ENCODE results near the gene NUDCD3. TPM values are rescaled to one million over a fixed set of nuclear protein-coding genes. Genes with fewer than 3 reads are reported as not detected.

The NUDCD3 gene
- polyA plus RNA-seq, 1 donor (not counting 4 experiments of a cell fraction or from before 2014, with no cell fraction given) = 58.7 TPM

DNA sequence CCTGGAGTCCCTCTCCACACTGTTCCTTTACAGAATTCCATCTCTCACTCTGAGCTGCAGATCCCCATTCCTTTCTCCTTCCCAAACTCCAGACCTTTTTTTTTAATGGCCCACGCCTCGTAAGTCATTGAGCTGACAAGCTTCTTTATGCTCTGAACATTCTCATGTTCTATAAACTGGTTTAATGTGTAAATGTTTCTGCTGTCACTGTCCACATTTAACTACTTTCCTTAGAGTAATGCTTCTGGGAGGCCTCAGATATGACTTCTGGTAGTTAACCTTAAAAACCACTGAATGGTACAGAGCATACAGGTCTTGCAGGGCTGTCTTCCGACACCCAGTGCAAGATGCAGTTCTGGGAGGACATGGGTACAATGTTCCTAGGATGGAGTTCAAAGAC, 94.0 kb downstream of the NUDCD3 start:
- Histone ChIP-seq H3K27me3 (ENCODE audit: control insufficient read depth, extremely low read depth, insufficient read depth, low read length) (no peaks in the 10 kb centered on the region), H3K4me1 (ENCODE audit: control insufficient read depth, extremely low read depth, insufficient read depth, low read length) (no peaks in the 10 kb centered on the region), H3K9me3 (ENCODE audit: control insufficient read depth, low read depth, low read length) (no peaks in the 10 kb centered on the region), H3K4me3 (ENCODE audit: control insufficient read depth in 2 of 3, extremely low read depth in 1 of 3, insufficient read depth in 2 of 3, low read depth in 1 of 3, low read length in 3 of 3) (no peak overlapping the region), H3K9ac (ENCODE audit: control insufficient read depth, extremely low read depth, insufficient read depth, low read length) (no peak overlapping the region), H3K36me3 (ENCODE audit: control insufficient read depth in 2 of 2, extremely low read depth in 1 of 2, insufficient read depth in 2 of 2, low read length in 2 of 2) (peaks cover 16 to 18% of the 10 kb centered on the region in 2 experiments), H3K27ac (ENCODE audit: control insufficient read depth, insufficient read depth, low read length) (no peak overlapping the region), H3K9me1 (ENCODE audit: control insufficient read depth, extremely low read depth, insufficient read depth, low read length) (no peaks in the 10 kb centered on the region), H2AFZ (ENCODE audit: control insufficient read depth, low read length) (no peak overlapping the region), H4K20me1 (ENCODE audit: control insufficient read depth, extremely low read depth, insufficient read depth, low read length) (no peaks in the 10 kb centered on the region), H3K79me2 (ENCODE audit: control insufficient read depth, insufficient read depth, low read length) (no peaks in the 10 kb centered on the region), H3K4me2 (ENCODE audit: control insufficient read depth, extremely low read depth, insufficient read depth, low read depth, low read length) (no peak overlapping the region)
- dilution Hi-C loops (cut with MboI; ENCODE audit: extremely low pct_ligation_motif_present, low sequenced_read_pairs) = no loop called here
- DNase-seq (ENCODE audit: low read depth, low spot score) = no peak
- no peak for FAIRE-seq
- TF ChIP-seq, protein P1, sequence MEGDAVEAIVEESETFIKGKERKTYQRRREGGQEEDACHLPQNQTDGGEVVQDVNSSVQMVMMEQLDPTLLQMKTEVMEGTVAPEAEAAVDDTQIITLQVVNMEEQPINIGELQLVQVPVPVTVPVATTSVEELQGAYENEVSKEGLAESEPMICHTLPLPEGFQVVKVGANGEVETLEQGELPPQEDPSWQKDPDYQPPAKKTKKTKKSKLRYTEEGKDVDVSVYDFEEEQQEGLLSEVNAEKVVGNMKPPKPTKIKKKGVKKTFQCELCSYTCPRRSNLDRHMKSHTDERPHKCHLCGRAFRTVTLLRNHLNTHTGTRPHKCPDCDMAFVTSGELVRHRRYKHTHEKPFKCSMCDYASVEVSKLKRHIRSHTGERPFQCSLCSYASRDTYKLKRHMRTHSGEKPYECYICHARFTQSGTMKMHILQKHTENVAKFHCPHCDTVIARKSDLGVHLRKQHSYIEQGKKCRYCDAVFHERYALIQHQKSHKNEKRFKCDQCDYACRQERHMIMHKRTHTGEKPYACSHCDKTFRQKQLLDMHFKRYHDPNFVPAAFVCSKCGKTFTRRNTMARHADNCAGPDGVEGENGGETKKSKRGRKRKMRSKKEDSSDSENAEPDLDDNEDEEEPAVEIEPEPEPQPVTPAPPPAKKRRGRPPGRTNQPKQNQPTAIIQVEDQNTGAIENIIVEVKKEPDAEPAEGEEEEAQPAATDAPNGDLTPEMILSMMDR (optimal IDR thresholded peaks at IDR 0.05 in 1 of 3, IDR thresholded peaks at IDR 0.05 in 1 of 3, conservative IDR thresholded peaks at IDR 0.05 in 1 of 3; ENCODE audit: extremely low read depth in 1 of 3, insufficient read depth in 2 of 3, low read length in 3 of 3) = no peak
- no peak for TF ChIP-seq EZH2 (IDR thresholded peaks at IDR 0.05; ENCODE audit: low read length)

DNA sequence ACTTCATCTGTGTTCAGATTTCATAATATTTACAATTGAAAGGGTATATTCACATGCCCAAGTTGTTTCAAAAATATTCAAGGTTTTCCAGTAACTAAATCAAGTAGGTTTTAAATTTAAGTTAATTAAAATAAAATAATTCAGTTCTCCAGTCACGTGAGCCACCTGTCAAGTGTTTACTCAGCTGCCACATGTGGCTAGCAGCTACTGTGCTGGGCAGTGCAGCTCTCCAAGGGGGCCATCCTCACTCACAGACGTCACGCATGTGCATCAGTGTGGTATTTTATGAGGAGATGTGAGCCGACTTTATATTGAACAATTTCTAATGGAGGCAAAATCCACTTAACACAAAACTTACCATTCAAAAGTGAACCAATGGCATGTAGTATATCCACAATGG, 95.4 kb downstream of the NUDCD3 start:
- Histone ChIP-seq H3K27me3 (ENCODE audit: control insufficient read depth, extremely low read depth, insufficient read depth, low read length) (no peaks in the 10 kb centered on the region), H3K4me1 (ENCODE audit: control insufficient read depth, extremely low read depth, insufficient read depth, low read length) (no peaks in the 10 kb centered on the region), H3K4me3 (ENCODE audit: control insufficient read depth in 2 of 3, extremely low read depth in 1 of 3, insufficient read depth in 2 of 3, low read depth in 1 of 3, low read length in 3 of 3) (no peak overlapping the region), H3K36me3 (ENCODE audit: control insufficient read depth in 2 of 2, extremely low read depth in 1 of 2, insufficient read depth in 2 of 2, low read length in 2 of 2) (peaks cover 17 to 22% of the 10 kb centered on the region in 2 experiments), H3K4me2 (ENCODE audit: control insufficient read depth, extremely low read depth, insufficient read depth, low read depth, low read length) (no peak overlapping the region), H3K27ac (ENCODE audit: control insufficient read depth, insufficient read depth, low read length) (no peak overlapping the region), H4K20me1 (ENCODE audit: control insufficient read depth, extremely low read depth, insufficient read depth, low read length) (no peaks in the 10 kb centered on the region), H3K9me1 (ENCODE audit: control insufficient read depth, extremely low read depth, insufficient read depth, low read length) (no peaks in the 10 kb centered on the region), H2AFZ (ENCODE audit: control insufficient read depth, low read length) (no peak overlapping the region), H3K79me2 (ENCODE audit: control insufficient read depth, insufficient read depth, low read length) (no peaks in the 10 kb centered on the region), H3K9me3 (ENCODE audit: control insufficient read depth, low read depth, low read length) (no peaks in the 10 kb centered on the region), H3K9ac (ENCODE audit: control insufficient read depth, extremely low read depth, insufficient read depth, low read length) (no peak overlapping the region)
- TF ChIP-seq, protein P1 (optimal IDR thresholded peaks at IDR 0.05 in 1 of 3, IDR thresholded peaks at IDR 0.05 in 1 of 3, conservative IDR thresholded peaks at IDR 0.05 in 1 of 3; ENCODE audit: extremely low read depth in 1 of 3, insufficient read depth in 2 of 3, low read length in 3 of 3) = no peak
- no peak for TF ChIP-seq EZH2 (IDR thresholded peaks at IDR 0.05; ENCODE audit: low read length)
- no peak for FAIRE-seq
- DNase-seq (ENCODE audit: low read depth, low spot score) = no peak
- dilution Hi-C loops (cut with MboI; ENCODE audit: extremely low pct_ligation_motif_present, low sequenced_read_pairs) = no loop called here
